WTC11 (cell line): ENCODE measurements around the gene MRFAP1L1.

Source experiments
- ATF1 ChIP-seq: sonication (generic); formaldehyde crosslinking; IDR thresholded peaks from 2 replicates; pipeline ENCODE4 v1.8.1; 2023; ENCODE audit warnings: mild to moderate bottlenecking, moderate library complexity, missing genetic modification reagents
- HMGA2 ChIP-seq: fragments of 250-450 bp; sonication (Bioruptor Pico); IDR thresholded peaks from 2 replicates; pipeline ENCODE4 v1.4.0; 2021; ENCODE audit warnings: mild to moderate bottlenecking, moderate library complexity
- SP1 ChIP-seq: sonication (generic); formaldehyde crosslinking; conservative IDR thresholded peaks from 2 replicates; pipeline ENCODE4 v1.8.1; 2022; ENCODE audit warnings: missing genetic modification reagents
- TP53 ChIP-seq: sonication (generic); formaldehyde crosslinking; IDR thresholded peaks from 2 replicates; pipeline ENCODE4 v1.8.1; 2023; ENCODE audit warnings: mild to moderate bottlenecking, missing genetic modification reagents
- ZBTB43 ChIP-seq: sonication (generic); formaldehyde crosslinking; IDR thresholded peaks from 2 replicates; pipeline ENCODE4 v1.8.1; 2023; ENCODE audit warnings: mild to moderate bottlenecking, missing genetic modification reagents
- ZNF281 ChIP-seq: sonication (generic); formaldehyde crosslinking; IDR thresholded peaks from 2 replicates; pipeline ENCODE4 v1.8.0; 2023; ENCODE audit warnings: mild to moderate bottlenecking, missing genetic modification reagents
- TF ChIP-seq, protein P1 (sequence below): sonication (generic); formaldehyde crosslinking; IDR thresholded peaks from 2 replicates; pipeline ENCODE4 v1.8.0; 2022; ENCODE audit warnings: mild to moderate bottlenecking, missing genetic modification reagents
- TF ChIP-seq, protein P2 (sequence below): fragments of 200-600 bp; IDR thresholded peaks from 2 replicates; pipeline ENCODE4 v1.8.0; 2022; ENCODE audit warnings: antibody characterized with exemption
- TF ChIP-seq, protein P3 (sequence below): fragments of 250-450 bp; sonication (Bioruptor Pico); IDR thresholded peaks from 2 replicates; pipeline ENCODE4 v1.9.0; 2021; ENCODE audit warnings: mild to moderate bottlenecking

DNA sequence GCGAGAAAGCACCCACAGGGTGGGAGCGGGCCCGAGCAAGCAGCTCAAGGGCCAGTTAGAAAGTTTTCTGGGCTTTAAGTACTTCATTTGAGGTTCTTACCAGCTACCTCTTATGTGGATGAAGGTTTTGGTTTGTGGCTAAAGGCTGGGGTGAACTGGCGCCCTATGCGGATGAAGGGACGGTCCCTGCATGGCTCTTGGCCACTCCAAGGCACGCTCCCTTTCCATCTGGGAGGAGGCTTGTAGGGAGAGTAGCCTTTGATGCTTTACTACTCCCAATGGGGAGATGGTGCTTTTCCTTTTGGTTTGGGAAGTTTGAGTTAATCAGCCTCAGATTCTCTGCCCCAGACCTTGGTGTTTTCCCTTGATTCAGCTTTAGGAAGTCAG lies 51.5 kb downstream of the MRFAP1L1 start:
- TF ChIP-seq, protein P1, sequence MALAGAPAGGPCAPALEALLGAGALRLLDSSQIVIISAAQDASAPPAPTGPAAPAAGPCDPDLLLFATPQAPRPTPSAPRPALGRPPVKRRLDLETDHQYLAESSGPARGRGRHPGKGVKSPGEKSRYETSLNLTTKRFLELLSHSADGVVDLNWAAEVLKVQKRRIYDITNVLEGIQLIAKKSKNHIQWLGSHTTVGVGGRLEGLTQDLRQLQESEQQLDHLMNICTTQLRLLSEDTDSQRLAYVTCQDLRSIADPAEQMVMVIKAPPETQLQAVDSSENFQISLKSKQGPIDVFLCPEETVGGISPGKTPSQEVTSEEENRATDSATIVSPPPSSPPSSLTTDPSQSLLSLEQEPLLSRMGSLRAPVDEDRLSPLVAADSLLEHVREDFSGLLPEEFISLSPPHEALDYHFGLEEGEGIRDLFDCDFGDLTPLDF = no peak
- TF ChIP-seq, protein P2, sequence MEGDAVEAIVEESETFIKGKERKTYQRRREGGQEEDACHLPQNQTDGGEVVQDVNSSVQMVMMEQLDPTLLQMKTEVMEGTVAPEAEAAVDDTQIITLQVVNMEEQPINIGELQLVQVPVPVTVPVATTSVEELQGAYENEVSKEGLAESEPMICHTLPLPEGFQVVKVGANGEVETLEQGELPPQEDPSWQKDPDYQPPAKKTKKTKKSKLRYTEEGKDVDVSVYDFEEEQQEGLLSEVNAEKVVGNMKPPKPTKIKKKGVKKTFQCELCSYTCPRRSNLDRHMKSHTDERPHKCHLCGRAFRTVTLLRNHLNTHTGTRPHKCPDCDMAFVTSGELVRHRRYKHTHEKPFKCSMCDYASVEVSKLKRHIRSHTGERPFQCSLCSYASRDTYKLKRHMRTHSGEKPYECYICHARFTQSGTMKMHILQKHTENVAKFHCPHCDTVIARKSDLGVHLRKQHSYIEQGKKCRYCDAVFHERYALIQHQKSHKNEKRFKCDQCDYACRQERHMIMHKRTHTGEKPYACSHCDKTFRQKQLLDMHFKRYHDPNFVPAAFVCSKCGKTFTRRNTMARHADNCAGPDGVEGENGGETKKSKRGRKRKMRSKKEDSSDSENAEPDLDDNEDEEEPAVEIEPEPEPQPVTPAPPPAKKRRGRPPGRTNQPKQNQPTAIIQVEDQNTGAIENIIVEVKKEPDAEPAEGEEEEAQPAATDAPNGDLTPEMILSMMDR = no peak
- TF ChIP-seq HMGA2 (CRISPR knock-in tag) (no peak), SP1 (no peak), ZBTB43 (CRISPR knock-in tag) (no peak), TP53 (CRISPR knock-in tag) (no peak), ZNF281 (no peak), ATF1 (CRISPR knock-in tag) (no peak)
- TF ChIP-seq, protein P3, sequence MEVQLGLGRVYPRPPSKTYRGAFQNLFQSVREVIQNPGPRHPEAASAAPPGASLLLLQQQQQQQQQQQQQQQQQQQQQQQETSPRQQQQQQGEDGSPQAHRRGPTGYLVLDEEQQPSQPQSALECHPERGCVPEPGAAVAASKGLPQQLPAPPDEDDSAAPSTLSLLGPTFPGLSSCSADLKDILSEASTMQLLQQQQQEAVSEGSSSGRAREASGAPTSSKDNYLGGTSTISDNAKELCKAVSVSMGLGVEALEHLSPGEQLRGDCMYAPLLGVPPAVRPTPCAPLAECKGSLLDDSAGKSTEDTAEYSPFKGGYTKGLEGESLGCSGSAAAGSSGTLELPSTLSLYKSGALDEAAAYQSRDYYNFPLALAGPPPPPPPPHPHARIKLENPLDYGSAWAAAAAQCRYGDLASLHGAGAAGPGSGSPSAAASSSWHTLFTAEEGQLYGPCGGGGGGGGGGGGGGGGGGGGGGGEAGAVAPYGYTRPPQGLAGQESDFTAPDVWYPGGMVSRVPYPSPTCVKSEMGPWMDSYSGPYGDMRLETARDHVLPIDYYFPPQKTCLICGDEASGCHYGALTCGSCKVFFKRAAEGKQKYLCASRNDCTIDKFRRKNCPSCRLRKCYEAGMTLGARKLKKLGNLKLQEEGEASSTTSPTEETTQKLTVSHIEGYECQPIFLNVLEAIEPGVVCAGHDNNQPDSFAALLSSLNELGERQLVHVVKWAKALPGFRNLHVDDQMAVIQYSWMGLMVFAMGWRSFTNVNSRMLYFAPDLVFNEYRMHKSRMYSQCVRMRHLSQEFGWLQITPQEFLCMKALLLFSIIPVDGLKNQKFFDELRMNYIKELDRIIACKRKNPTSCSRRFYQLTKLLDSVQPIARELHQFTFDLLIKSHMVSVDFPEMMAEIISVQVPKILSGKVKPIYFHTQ (CRISPR knock-in tag) = no peak
